K562 (cell line): ENCODE data around the gene TDRD3. TPM values are rescaled to one million over a fixed set of nuclear protein-coding genes. Genes with fewer than 3 reads are reported as not detected.
A peak's percentile ranks its signal among the peaks of the same experiment; 100 is the strongest.

ENCODE experiments used
- ATAC-seq: fragments of 200-7000 bp; cut with Tn5 transposase; 3 replicates; pipeline ENCODE4 v1.9.1; 2020; ENCODE audit warnings: moderate library complexity
- BruUV-seq: library from RNA; stranded (reverse); fragments of 400-500 nt; replicated peaks from 2 replicates; lab custom pipeline; 2021; lab: Mats Ljungman, UMichigan
- CTCF ChIA-PET: fragments of 300-600 bp; formaldehyde crosslinking; extraction: SDS; loops from one replicate; lab custom pipeline; 2021; ENCODE audit warnings: low intra/inter-chr PET ratio; lab: Yijun Ruan, JAX
- POLR2A ChIA-PET: fragments of 300-600, 350-650 bp; sonication (Branson Sonifier 250); formaldehyde crosslinking; extraction: SDS; loops from one replicate; lab custom pipeline; 2021; ENCODE audit warnings: antibody characterized with exemption, inconsistent platforms; lab: Yijun Ruan, JAX
- DNase-seq, 4 experiments: peaks; one replicate each; pipeline versions ENCODE4 v3.0.0 to v3.0.0-alpha.2; 2011 to 2018; ENCODE audit warnings: low spot score in 3 of 4, mixed read lengths in 3 of 4; ENCODE audit errors: extremely low read depth in 1 of 4
- FAIRE-seq: peaks from 2 replicates; lab custom pipeline; 2011; peaks lifted over from hg19 to GRCh38; lab: Jason Lieb, UNC
- H2AFZ ChIP-seq: 2 replicates; pipeline ENCODE4 v1.6.0; 2011; ENCODE audit warnings: low read depth, low read length, control low read depth, inconsistent platforms
- H3K27ac ChIP-seq: fragments of 200-600 bp; 3 replicates; pipeline ENCODE4 v1.8.0; 2011; ENCODE audit warnings: low read depth, mild to moderate bottlenecking, control low read depth, inconsistent platforms, low read length, moderate library complexity, mixed read lengths; ENCODE audit errors: extremely low read depth
- H3K27me3 ChIP-seq, 2 experiments: fragments of 300-600 bp in 1 of 2; 2 replicates in 1 of 2; 3 replicates in 1 of 2; pipeline versions ENCODE4 v1.6.0 to v1.8.0; 2011; ENCODE audit warnings: inconsistent platforms in 2 of 2, low read length in 2 of 2, mild to moderate bottlenecking in 1 of 2, mixed read lengths in 1 of 2, moderate library complexity in 1 of 2; ENCODE audit not compliant: control insufficient read depth in 2 of 2, insufficient read depth in 2 of 2
- H3K36me3 ChIP-seq: fragments of 300-600 bp; 3 replicates; pipeline ENCODE4 v1.8.0; 2011; ENCODE audit warnings: mild to moderate bottlenecking, low read length, inconsistent platforms; ENCODE audit not compliant: control insufficient read depth, insufficient read depth
- H3K4me1 ChIP-seq, 2 experiments: fragments of 200-600 bp in 1 of 2; replicated peaks in 1 of 2; 2 replicates in 1 of 2; 3 replicates in 1 of 2; pipeline versions ENCODE4 v1.5.1 to v1.8.0; 2011; ENCODE audit warnings: inconsistent platforms in 2 of 2, low read length in 2 of 2, mild to moderate bottlenecking in 1 of 2, mixed read lengths in 1 of 2, moderate library complexity in 1 of 2; ENCODE audit not compliant: control insufficient read depth in 2 of 2, insufficient read depth in 2 of 2
- H3K4me2 ChIP-seq: 2 replicates; pipeline ENCODE4 v1.6.1; 2011; ENCODE audit warnings: low read length, control low read depth, inconsistent platforms, mixed read lengths; ENCODE audit not compliant: insufficient read depth
- H3K4me3 ChIP-seq: fragments of 200-600 bp; sonication (generic), shearing (Covaris generic); 2 replicates; pipeline ENCODE4 v1.5.1; 2016; ENCODE audit warnings: control low read depth, inconsistent platforms
- H3K79me2 ChIP-seq: fragments of 200-600 bp; 3 replicates; pipeline ENCODE4 v1.8.0; 2011; ENCODE audit warnings: low read length, inconsistent platforms; ENCODE audit not compliant: control insufficient read depth, insufficient read depth
- H3K9ac ChIP-seq, 2 experiments: 2 replicates each; pipeline versions ENCODE4 v1.6.0 to v1.6.1; 2011; ENCODE audit warnings: low read depth in 2 of 2, low read length in 2 of 2, control low read depth in 1 of 2, inconsistent platforms in 1 of 2, mild to moderate bottlenecking in 1 of 2, mixed read lengths in 1 of 2; ENCODE audit not compliant: insufficient read depth in 1 of 2
- H3K9me1 ChIP-seq: one replicate; pipeline ENCODE4 v1.6.0; 2011; ENCODE audit warnings: inconsistent platforms, mild to moderate bottlenecking, low read length, moderate library complexity; ENCODE audit not compliant: control insufficient read depth, insufficient read depth
- H3K9me3 ChIP-seq: replicated peaks from 2 replicates; pipeline ENCODE4 v1.5.1; 2011; ENCODE audit warnings: low read depth, low read length, inconsistent platforms; ENCODE audit not compliant: control insufficient read depth, insufficient read depth
- H4K20me1 ChIP-seq: replicated peaks from 2 replicates; pipeline ENCODE4 v1.6.1; 2011; ENCODE audit warnings: low read length, inconsistent platforms, mixed read lengths; ENCODE audit not compliant: control insufficient read depth, insufficient read depth
- BRF1 ChIP-seq: IDR thresholded peaks from 3 replicates; pipeline ENCODE4 v1.6.1; 2011; ENCODE audit warnings: borderline replicate concordance, mild to moderate bottlenecking; ENCODE audit not compliant: insufficient read length; ENCODE audit errors: extremely low read depth
- C11orf30 ChIP-seq: fragments of 450-650 bp; IDR thresholded peaks from 2 replicates; pipeline ENCODE4 v1.6.1; 2016; ENCODE audit warnings: low read depth, mild to moderate bottlenecking
- CBX8 ChIP-seq: fragments of 200-600 bp; sonication (generic); IDR thresholded peaks from 2 replicates; pipeline ENCODE4 v1.6.1; 2012; ENCODE audit warnings: borderline replicate concordance, mixed run types, low read depth, mild to moderate bottlenecking, moderate library complexity, mixed read lengths, low read length, control low read depth, inconsistent platforms; ENCODE audit not compliant: poor library complexity, severe bottlenecking; ENCODE audit errors: extremely low read depth
- DDX20 ChIP-seq: fragments of 450-650 bp; IDR thresholded peaks from 2 replicates; pipeline ENCODE4 v1.6.1; 2016; ENCODE audit warnings: missing genetic modification characterization, low read depth, mild to moderate bottlenecking, missing compliant biosample characterization, moderate library complexity
- E2F1 ChIP-seq: sonication (generic); formaldehyde crosslinking; IDR thresholded peaks from 2 replicates; pipeline ENCODE4 v1.8.1; 2023; ENCODE audit warnings: mild to moderate bottlenecking, missing genetic modification reagents, moderate library complexity
- NR1H2 ChIP-seq: sonication (generic); formaldehyde crosslinking; IDR thresholded peaks from 2 replicates; pipeline ENCODE4 v1.4.0; 2020; ENCODE audit warnings: mild to moderate bottlenecking, missing genetic modification reagents
- ZBTB12 ChIP-seq: fragments of 250-450 bp; sonication (Bioruptor Pico); IDR thresholded peaks from 2 replicates; pipeline ENCODE4 v1.4.0; 2020
- ZFP36 ChIP-seq: fragments of 150-350 bp; IDR thresholded peaks from 2 replicates; pipeline ENCODE4 v1.6.1; 2018; ENCODE audit warnings: low read length, low read depth; ENCODE audit not compliant: partially characterized antibody
- ZNF316 ChIP-seq: fragments of 450-650 bp; IDR thresholded peaks from 2 replicates; pipeline ENCODE4 v1.6.1; 2016
- ZNF695 ChIP-seq: fragments of 450-650 bp; formaldehyde crosslinking; IDR thresholded peaks from 2 replicates; pipeline ENCODE4 v1.4.0; 2020; ENCODE audit warnings: mild to moderate bottlenecking, moderate library complexity
- ZNF778 ChIP-seq: fragments of 450-650 bp; formaldehyde crosslinking; IDR thresholded peaks from 2 replicates; pipeline ENCODE4 v1.4.0; 2020; ENCODE audit warnings: mild to moderate bottlenecking, moderate library complexity
- WGBS: fragments of 100-300 bp; shearing (Covaris generic); methylation state at CpG from one replicate; pipeline ENCODE4 v1.1.6; 2016; ENCODE audit warnings: low coverage, mixed read lengths; ENCODE audit not compliant: insufficient coverage; ENCODE audit errors: missing lambda C conversion rate; 5-methylcytosine and 5-hydroxymethylcytosine counted together
- in situ Hi-C: fragments of 300-500 bp; cut with MboI; formaldehyde crosslinking; loops from 4 replicates; pipeline ENCODE4 v1.15.0; 2018; ENCODE audit warnings: inconsistent platforms, mixed read lengths
- intact Hi-C: fragments of 100-400 bp; cut with micrococcal nuclease; formaldehyde crosslinking; loops from 2 replicates; pipeline ENCODE4 v1.14.2; 2022
- polyA plus RNA-seq, 8 experiments: library from polyadenylated mRNA; depleted of rRNA in 4 of 8; stranded (reverse) in 5 of 8; unstranded in 3 of 8; fragments of >200 nt; fragmentation: Nextera tagmentation in 2 of 8; fragmentation: Illumina TruSeq in 1 of 8; extraction: Ambion mirVana in 2 of 8; extraction: Trizol in 1 of 8; gene quantifications; 2 replicates each; pipeline versions ENCODE4 v1.2.1 to v1.2.3, GENCODE V29; 2011 to 2014; ENCODE audit warnings: inconsistent platforms in 1 of 8, missing spikeins in 1 of 8
- total RNA-seq, 7 experiments: library from RNA; depleted of rRNA in 6 of 7; stranded (reverse); fragments of >200 nt in 6 of 7; fragmentation: Illumina TruSeq in 2 of 7; extraction: Trizol in 2 of 7; gene quantifications; 2 replicates each; pipeline versions ENCODE4 v1.2.1 to v1.2.3, GENCODE V29; 2011 to 2021; ENCODE audit warnings: low replicate concordance in 1 of 7

Gene TDRD3
- total and polyA plus RNA-seq, 9 of the 15 experiments (the other 6 are each of a cell fraction or from before 2014, with no cell fraction given) = 3.6 to 16.4 (median 9.5) TPM

GRCh38 chr13:60433505-60433904, 36.5 kb downstream of the TDRD3 start (continued):
- TF ChIP-seq NR1H2 (CRISPR knock-in tag) (no peak), ZBTB12 (CRISPR knock-in tag) (no peak), ZNF695 (no peak), DDX20 (tag) (no peak), E2F1 (no peak), ZNF778 (no peak), ZFP36 (no peak)

- DNase-seq (no peak), ATAC-seq (no peak), FAIRE-seq (no peak)
- H3K79me2 ChIP-seq = no peaks in the 10 kb centered on the region
- H3K36me3 ChIP-seq = no peaks in the 10 kb centered on the region
- H3K4me1 ChIP-seq = no peaks in the 10 kb centered on the region
- ChIA-PET POLR2A (interaction anchor here (1.1 kb wide), 1 partner anchor 67 kb away, joined by 4 read pairs; no protein-coding TSS in a partner anchor), CTCF (no interaction called here)
- H3K9me3 ChIP-seq = no peaks in the 10 kb centered on the region
- H3K9me1 ChIP-seq = no peaks in the 10 kb centered on the region
- H3K27ac ChIP-seq = no peak overlapping the region
- H3K4me2 ChIP-seq = no peak overlapping the region
- WGBS = 46% methylated on average over 2 of the region's 2 CpGs
- in situ Hi-C loops = loop anchor here (10.0 kb wide), 1 partner anchor 91 kb away; no protein-coding TSS in a partner anchor
- no peak overlapping the region for H3K4me3 ChIP-seq
- intact Hi-C loops = no loop called here
- H4K20me1 ChIP-seq = no peaks in the 10 kb centered on the region
- no peak overlapping the region for H2AFZ ChIP-seq
- TF ChIP-seq C11orf30 = peak; percentile 33; the same call in 1 of the 2 replicates
- TF ChIP-seq CBX8 = no peak
- no peak for TF ChIP-seq BRF1
- peak; percentile 64 for TF ChIP-seq ZNF316
- H3K27me3 ChIP-seq = no peaks in the 10 kb centered on the region
- BruUV-seq = no TSS peak
- no peak overlapping the region for H3K9ac ChIP-seq
Measured at GRCh38 chr13:60435762-60436374, 38.8 kb downstream of the TDRD3 start.
